WTC11 (cell line): ENCODE data around the gene CAMK2B. TPM values are rescaled to one million over a fixed set of nuclear protein-coding genes. Genes with fewer than 3 reads are reported as not detected.

Experiments used
- ATAC-seq: fragments of 200-7000 bp; cut with Tn5 transposase; 2 replicates; pipeline ENCODE4 v1.10.0; 2021; ENCODE audit warnings: mild to moderate bottlenecking, moderate library complexity
- CTCF ChIA-PET: fragments of 300-600 bp; sonication (Branson Sonifier 250); formaldehyde crosslinking; loops from one replicate; lab custom pipeline; 2021; ENCODE audit warnings: antibody characterized with exemption; lab: Charles Lee
- POLR2A ChIA-PET: fragments of 350-600 bp; sonication (Branson Sonifier 250); formaldehyde crosslinking; loops from one replicate; lab custom pipeline; 2021; ENCODE audit warnings: antibody characterized with exemption; lab: Charles Lee
- DNase-seq: peaks from one replicate; pipeline ENCODE4 v3.0.0; 2021; ENCODE audit warnings: low spot score
- H3K27ac Mint-ChIP-seq: 2 replicates; pipeline ENCODE4 v1.8.0; 2021; ENCODE audit warnings: mixed read lengths
- H3K27me3 Mint-ChIP-seq: 2 replicates; pipeline ENCODE4 v1.8.0; 2021; ENCODE audit warnings: low read depth, mild to moderate bottlenecking, moderate library complexity, mixed read lengths
- H3K36me3 Mint-ChIP-seq: 2 replicates; pipeline ENCODE4 v1.8.0; 2021; ENCODE audit warnings: mixed read lengths
- H3K4me1 Mint-ChIP-seq: 2 replicates; pipeline ENCODE4 v1.8.0; 2022; ENCODE audit warnings: mixed read lengths
- H3K4me3 Mint-ChIP-seq: 2 replicates; pipeline ENCODE4 v1.8.0; 2021; ENCODE audit warnings: mild to moderate bottlenecking, moderate library complexity, mixed read lengths
- H3K9me3 Mint-ChIP-seq: 2 replicates; pipeline ENCODE4 v1.8.0; 2021; ENCODE audit warnings: mixed read lengths
- E2F5 ChIP-seq: sonication (generic); formaldehyde crosslinking; IDR thresholded peaks from 2 replicates; pipeline ENCODE4 v1.8.1; 2022; ENCODE audit warnings: mild to moderate bottlenecking, moderate library complexity, missing genetic modification reagents
- EMX1 ChIP-seq: fragments of 250-450 bp; sonication (Bioruptor Pico); IDR thresholded peaks from 2 replicates; pipeline ENCODE4 v1.8.0; 2021; ENCODE audit warnings: mild to moderate bottlenecking
- FOXP4 ChIP-seq: sonication (generic); formaldehyde crosslinking; IDR thresholded peaks from 2 replicates; pipeline ENCODE4 v1.8.0; 2022; ENCODE audit warnings: mild to moderate bottlenecking, missing genetic modification reagents
- JAZF1 ChIP-seq: fragments of 250-450 bp; sonication (Bioruptor Pico); IDR thresholded peaks from 2 replicates; pipeline ENCODE4 v1.9.0; 2021; ENCODE audit warnings: moderate library complexity, mild to moderate bottlenecking, inconsistent platforms
- JUN ChIP-seq: sonication (generic); formaldehyde crosslinking; IDR thresholded peaks from 2 replicates; pipeline ENCODE4 v1.8.0; 2023; ENCODE audit warnings: mild to moderate bottlenecking, missing genetic modification reagents
- SOX15 ChIP-seq: fragments of 250-450 bp; sonication (Bioruptor Pico); IDR thresholded peaks from 2 replicates; pipeline ENCODE4 v1.9.0; 2021; ENCODE audit warnings: mild to moderate bottlenecking
- TEAD4 ChIP-seq: sonication (generic); formaldehyde crosslinking; IDR thresholded peaks from 2 replicates; pipeline ENCODE4 v1.8.0; 2022; ENCODE audit warnings: mild to moderate bottlenecking, missing genetic modification reagents
- USF1 ChIP-seq: sonication (generic); formaldehyde crosslinking; IDR thresholded peaks from 2 replicates; pipeline ENCODE4 v1.8.0; 2022; ENCODE audit warnings: mild to moderate bottlenecking, missing genetic modification reagents
- ZNF423 ChIP-seq: fragments of 250-450 bp; sonication (Bioruptor Pico); IDR thresholded peaks from 2 replicates; pipeline ENCODE4 v2.1.2; 2022; ENCODE audit warnings: mild to moderate bottlenecking, moderate library complexity
- ZNF425 ChIP-seq: fragments of 250-450 bp; sonication (Bioruptor Pico); conservative IDR thresholded peaks from 2 replicates; pipeline ENCODE4 v1.9.0; 2021; ENCODE audit warnings: mild to moderate bottlenecking
- total RNA-seq: library from RNA; stranded (reverse); gene quantifications from 3 replicates; pipeline ENCODE4 v1.2.3, GENCODE V29; 2021
- TF ChIP-seq, protein P1 (sequence below): sonication (generic); formaldehyde crosslinking; IDR thresholded peaks from 2 replicates; pipeline ENCODE4 v1.8.1; 2023; ENCODE audit warnings: mild to moderate bottlenecking, missing genetic modification reagents, moderate library complexity
- TF ChIP-seq, protein P2 (sequence below): fragments of 200-600 bp; IDR thresholded peaks from 2 replicates; pipeline ENCODE4 v1.8.0; 2022; ENCODE audit warnings: antibody characterized with exemption
- TF ChIP-seq, protein P3 (sequence below): sonication (generic); formaldehyde crosslinking; IDR thresholded peaks from 2 replicates; pipeline ENCODE4 v1.8.0; 2022; ENCODE audit warnings: missing genetic modification reagents
- TF ChIP-seq, protein P4 (sequence below): sonication (generic); formaldehyde crosslinking; IDR thresholded peaks from 2 replicates; pipeline ENCODE4 v1.8.1; 2023; ENCODE audit warnings: mild to moderate bottlenecking, moderate library complexity, missing genetic modification reagents

CAMK2B gene
- total RNA-seq, 1 experiment from 2014 or later, result 0.44 TPM

GRCh38 chr7:44293561-44294324, 31.7 kb downstream of the CAMK2B start:
- CTCF ChIA-PET, result interaction anchor here (0.9 to 1.0 kb wide), 2 partner anchors 53 to 184 kb away, joined by 3 to 5 read pairs; no protein-coding TSS in a partner anchor
- peak; percentile 21 for DNase-seq
- no peak overlapping the region for H3K4me3 Mint-ChIP-seq
- no peak overlapping the region for H3K27ac Mint-ChIP-seq
- H3K4me1 Mint-ChIP-seq, result peaks cover 4% of the 10 kb centered on the region; the same call in 1 of the 2 replicates
- H3K27me3 Mint-ChIP-seq, result peaks cover 6% of the 10 kb centered on the region; the same call in 1 of the 2 replicates
- POLR2A ChIA-PET, result no interaction called here
- TF ChIP-seq, protein P1, sequence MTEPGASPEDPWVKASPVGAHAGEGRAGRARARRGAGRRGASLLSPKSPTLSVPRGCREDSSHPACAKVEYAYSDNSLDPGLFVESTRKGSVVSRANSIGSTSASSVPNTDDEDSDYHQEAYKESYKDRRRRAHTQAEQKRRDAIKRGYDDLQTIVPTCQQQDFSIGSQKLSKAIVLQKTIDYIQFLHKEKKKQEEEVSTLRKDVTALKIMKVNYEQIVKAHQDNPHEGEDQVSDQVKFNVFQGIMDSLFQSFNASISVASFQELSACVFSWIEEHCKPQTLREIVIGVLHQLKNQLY (CRISPR knock-in tag), result no peak
- ATAC-seq, result peak; percentile 52
- H3K36me3 Mint-ChIP-seq, result no peaks in the 10 kb centered on the region
- H3K9me3 Mint-ChIP-seq, result no peaks in the 10 kb centered on the region

DNA sequence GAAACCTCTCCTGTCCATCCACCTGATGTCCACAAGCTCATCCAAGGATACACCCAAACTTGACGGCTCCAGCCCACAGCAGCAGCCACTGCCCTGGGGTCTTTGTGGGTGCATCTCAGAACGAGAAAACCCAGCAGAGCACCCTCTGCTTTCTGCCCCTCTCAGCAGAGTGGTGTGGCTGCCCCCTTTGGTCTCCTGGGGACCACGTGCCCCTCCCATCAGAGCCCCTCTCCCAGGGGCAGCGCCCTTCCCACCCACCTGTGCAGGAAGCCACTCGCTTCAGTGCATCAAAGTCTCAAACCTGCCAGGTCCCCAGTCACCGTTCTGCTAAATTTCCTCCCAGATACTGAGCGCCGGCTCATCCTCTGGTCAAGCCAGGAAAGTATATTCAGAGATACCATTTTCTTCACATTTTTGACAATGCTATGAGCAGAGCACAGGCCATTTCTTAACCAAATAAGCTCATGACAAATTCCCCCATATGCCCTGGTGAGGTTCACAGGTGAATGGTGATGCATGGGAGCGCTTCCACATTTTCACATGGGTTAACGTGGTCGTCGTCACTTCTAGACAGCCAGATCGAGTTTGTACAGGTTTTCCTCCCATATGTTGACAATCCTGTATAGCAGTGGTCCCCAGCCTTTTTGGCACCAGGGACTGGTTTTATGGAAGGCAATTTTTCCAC, 32.4 kb downstream of the CAMK2B start:
- no peak overlapping the region for H3K27ac Mint-ChIP-seq
- TF ChIP-seq, protein P2, sequence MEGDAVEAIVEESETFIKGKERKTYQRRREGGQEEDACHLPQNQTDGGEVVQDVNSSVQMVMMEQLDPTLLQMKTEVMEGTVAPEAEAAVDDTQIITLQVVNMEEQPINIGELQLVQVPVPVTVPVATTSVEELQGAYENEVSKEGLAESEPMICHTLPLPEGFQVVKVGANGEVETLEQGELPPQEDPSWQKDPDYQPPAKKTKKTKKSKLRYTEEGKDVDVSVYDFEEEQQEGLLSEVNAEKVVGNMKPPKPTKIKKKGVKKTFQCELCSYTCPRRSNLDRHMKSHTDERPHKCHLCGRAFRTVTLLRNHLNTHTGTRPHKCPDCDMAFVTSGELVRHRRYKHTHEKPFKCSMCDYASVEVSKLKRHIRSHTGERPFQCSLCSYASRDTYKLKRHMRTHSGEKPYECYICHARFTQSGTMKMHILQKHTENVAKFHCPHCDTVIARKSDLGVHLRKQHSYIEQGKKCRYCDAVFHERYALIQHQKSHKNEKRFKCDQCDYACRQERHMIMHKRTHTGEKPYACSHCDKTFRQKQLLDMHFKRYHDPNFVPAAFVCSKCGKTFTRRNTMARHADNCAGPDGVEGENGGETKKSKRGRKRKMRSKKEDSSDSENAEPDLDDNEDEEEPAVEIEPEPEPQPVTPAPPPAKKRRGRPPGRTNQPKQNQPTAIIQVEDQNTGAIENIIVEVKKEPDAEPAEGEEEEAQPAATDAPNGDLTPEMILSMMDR, result no peak
- TF ChIP-seq JUN (CRISPR knock-in tag), result no peak
- TF ChIP-seq, all 79 proteins: peak for 0
- no peaks in the 10 kb centered on the region for H3K9me3 Mint-ChIP-seq
- ChIA-PET CTCF (interaction anchor here (0.9 to 1.0 kb wide), 2 partner anchors 52 to 185 kb away, joined by 3 to 5 read pairs; no protein-coding TSS in a partner anchor), POLR2A (no interaction called here)
- no peak for ATAC-seq
- H3K4me3 Mint-ChIP-seq, result no peak overlapping the region
- H3K4me1 Mint-ChIP-seq, result peaks cover 4% of the 10 kb centered on the region; the same call in 1 of the 2 replicates
- H3K36me3 Mint-ChIP-seq, result no peaks in the 10 kb centered on the region
- H3K27me3 Mint-ChIP-seq, result peaks cover 6% of the 10 kb centered on the region; the same call in 1 of the 2 replicates
- peak; percentile 2 for DNase-seq

GRCh38 chr7:44292420-44292817, 33.0 kb downstream of the CAMK2B start:
- Mint-ChIP-seq H3K27me3 (peaks cover 6% of the 10 kb centered on the region; the same call in 1 of the 2 replicates), H3K4me1 (peaks cover 4% of the 10 kb centered on the region; the same call in 1 of the 2 replicates), H3K27ac (no peak overlapping the region), H3K4me3 (no peak overlapping the region), H3K36me3 (no peaks in the 10 kb centered on the region), H3K9me3 (no peaks in the 10 kb centered on the region)
- ATAC-seq, result no peak
- no peak for DNase-seq
- ChIA-PET POLR2A (no interaction called here), CTCF (no interaction called here)
- TF ChIP-seq ZNF423 (CRISPR knock-in tag) (no peak), JAZF1 (CRISPR knock-in tag) (no peak), SOX15 (CRISPR knock-in tag) (no peak), JUN (CRISPR knock-in tag) (no peak), TEAD4 (CRISPR knock-in tag) (no peak), FOXP4 (CRISPR knock-in tag) (no peak), E2F5 (no peak), ZNF425 (no peak), EMX1 (no peak), USF1 (no peak)
- TF ChIP-seq, protein P3, sequence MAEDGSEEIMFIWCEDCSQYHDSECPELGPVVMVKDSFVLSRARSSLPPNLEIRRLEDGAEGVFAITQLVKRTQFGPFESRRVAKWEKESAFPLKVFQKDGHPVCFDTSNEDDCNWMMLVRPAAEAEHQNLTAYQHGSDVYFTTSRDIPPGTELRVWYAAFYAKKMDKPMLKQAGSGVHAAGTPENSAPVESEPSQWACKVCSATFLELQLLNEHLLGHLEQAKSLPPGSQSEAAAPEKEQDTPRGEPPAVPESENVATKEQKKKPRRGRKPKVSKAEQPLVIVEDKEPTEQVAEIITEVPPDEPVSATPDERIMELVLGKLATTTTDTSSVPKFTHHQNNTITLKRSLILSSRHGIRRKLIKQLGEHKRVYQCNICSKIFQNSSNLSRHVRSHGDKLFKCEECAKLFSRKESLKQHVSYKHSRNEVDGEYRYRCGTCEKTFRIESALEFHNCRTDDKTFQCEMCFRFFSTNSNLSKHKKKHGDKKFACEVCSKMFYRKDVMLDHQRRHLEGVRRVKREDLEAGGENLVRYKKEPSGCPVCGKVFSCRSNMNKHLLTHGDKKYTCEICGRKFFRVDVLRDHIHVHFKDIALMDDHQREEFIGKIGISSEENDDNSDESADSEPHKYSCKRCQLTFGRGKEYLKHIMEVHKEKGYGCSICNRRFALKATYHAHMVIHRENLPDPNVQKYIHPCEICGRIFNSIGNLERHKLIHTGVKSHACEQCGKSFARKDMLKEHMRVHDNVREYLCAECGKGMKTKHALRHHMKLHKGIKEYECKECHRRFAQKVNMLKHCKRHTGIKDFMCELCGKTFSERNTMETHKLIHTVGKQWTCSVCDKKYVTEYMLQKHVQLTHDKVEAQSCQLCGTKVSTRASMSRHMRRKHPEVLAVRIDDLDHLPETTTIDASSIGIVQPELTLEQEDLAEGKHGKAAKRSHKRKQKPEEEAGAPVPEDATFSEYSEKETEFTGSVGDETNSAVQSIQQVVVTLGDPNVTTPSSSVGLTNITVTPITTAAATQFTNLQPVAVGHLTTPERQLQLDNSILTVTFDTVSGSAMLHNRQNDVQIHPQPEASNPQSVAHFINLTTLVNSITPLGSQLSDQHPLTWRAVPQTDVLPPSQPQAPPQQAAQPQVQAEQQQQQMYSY, result no peak
- TF ChIP-seq, protein P4, sequence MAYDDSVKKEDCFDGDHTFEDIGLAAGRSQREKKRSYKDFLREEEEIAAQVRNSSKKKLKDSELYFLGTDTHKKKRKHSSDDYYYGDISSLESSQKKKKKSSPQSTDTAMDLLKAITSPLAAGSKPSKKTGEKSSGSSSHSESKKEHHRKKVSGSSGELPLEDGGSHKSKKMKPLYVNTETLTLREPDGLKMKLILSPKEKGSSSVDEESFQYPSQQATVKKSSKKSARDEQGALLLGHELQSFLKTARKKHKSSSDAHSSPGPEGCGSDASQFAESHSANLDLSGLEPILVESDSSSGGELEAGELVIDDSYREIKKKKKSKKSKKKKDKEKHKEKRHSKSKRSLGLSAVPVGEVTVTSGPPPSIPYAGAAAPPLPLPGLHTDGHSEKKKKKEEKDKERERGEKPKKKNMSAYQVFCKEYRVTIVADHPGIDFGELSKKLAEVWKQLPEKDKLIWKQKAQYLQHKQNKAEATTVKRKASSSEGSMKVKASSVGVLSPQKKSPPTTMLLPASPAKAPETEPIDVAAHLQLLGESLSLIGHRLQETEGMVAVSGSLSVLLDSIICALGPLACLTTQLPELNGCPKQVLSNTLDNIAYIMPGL (CRISPR knock-in tag), result no peak
